BLaER1 treated with 17β-estradiol and CSF1 and Interleukin-3, amounts not matched to agents 10 nM and 100 nM (cell line): ENCODE data around the gene DNAH7.

Experiments used
- H3K27ac ChIP-seq, 11 experiments: shearing (Covaris generic); formaldehyde crosslinking; 2 replicates each; pipeline ENCODE4 v1.8.1; 2022
- H3K27me3 ChIP-seq, 11 experiments: shearing (Covaris generic); formaldehyde crosslinking; 2 replicates each; pipeline ENCODE4 v1.8.1; 2022
- H3K36me3 ChIP-seq, 11 experiments: shearing (Covaris generic); formaldehyde crosslinking; 2 replicates each; pipeline ENCODE4 v1.8.1; 2022
- H3K4me1 ChIP-seq, 10 experiments: shearing (Covaris generic); formaldehyde crosslinking; 2 replicates each; pipeline ENCODE4 v1.8.1; 2022
- H3K4me2 ChIP-seq, 11 experiments: shearing (Covaris generic); formaldehyde crosslinking; 2 replicates each; pipeline ENCODE4 v1.8.1; 2022
- H3K4me3 ChIP-seq, 10 experiments: shearing (Covaris generic); formaldehyde crosslinking; 2 replicates each; pipeline ENCODE4 v1.8.1; 2022
- H3K9ac ChIP-seq, 11 experiments: shearing (Covaris generic); formaldehyde crosslinking; 2 replicates each; pipeline ENCODE4 v1.8.1; 2022
- H3K9me3 ChIP-seq, 11 experiments: shearing (Covaris generic); formaldehyde crosslinking; replicated peaks in 1 of 11; 2 replicates each; pipeline ENCODE4 v1.8.1; 2022
- H4K20me1 ChIP-seq, 11 experiments: shearing (Covaris generic); formaldehyde crosslinking; 2 replicates each; pipeline ENCODE4 v1.8.1; 2022
- Cebpa-rat ChIP-seq, 11 experiments: shearing (Covaris generic); IDR thresholded peaks; 2 replicates each; pipeline ENCODE4 v1.8.1; 2022

The DNAH7 gene

DNA sequence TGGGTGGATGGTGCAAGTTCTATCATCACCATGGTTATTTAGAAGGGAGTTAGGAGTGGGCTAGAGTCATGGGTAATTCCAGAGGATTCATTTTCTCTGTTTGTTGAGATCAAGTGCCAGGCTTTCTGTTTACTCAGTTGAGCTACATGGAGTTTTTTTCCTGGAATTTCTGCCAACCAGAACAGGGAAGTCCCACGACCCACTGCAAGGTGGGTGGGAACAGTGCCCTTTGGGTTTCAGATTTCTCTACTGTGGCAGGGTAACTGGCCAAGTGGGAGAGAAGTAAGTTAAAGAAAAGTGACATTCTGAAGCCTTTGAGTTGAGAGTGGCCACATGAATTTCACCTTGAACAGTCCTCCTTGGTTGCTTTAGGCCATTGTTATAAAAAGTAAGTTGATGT is 272.8 kb downstream of the DNAH7 start:
- no peaks in the 10 kb centered on the region for H3K4me1 ChIP-seq
- H3K36me3 ChIP-seq: no peaks in the 10 kb centered on the region
- H4K20me1 ChIP-seq: no peaks in the 10 kb centered on the region
- TF ChIP-seq Cebpa-rat (IDR thresholded peaks at IDR 0.05): no peak
- peaks cover 0 to 11% (median 2%) of the 10 kb centered on the region in 11 experiments; a peak in 3 of 22 replicates for H3K9me3 ChIP-seq
- no peaks in the 10 kb centered on the region for H3K27me3 ChIP-seq
- no peak overlapping the region for H3K27ac ChIP-seq
- no peak overlapping the region for H3K4me3 ChIP-seq
- no peak overlapping the region for H3K4me2 ChIP-seq
- H3K9ac ChIP-seq: no peak overlapping the region

DNA sequence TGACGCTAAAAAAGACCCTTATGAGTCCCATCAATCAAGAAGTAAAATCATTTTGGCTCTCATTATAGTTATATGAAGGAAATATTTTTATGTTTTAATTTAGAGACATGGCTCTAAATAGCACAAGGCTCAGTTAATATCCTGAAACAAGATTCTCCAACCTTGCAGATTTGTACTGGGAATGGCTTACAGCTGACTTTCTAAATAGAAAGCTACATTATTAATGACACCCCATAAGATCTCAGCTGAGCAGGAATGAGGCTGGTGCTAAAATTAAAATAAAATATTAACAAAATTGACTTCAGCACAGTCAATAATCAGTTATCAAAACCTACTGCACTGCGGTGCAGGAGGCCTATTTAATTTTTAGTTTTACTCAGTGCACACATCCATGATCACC is 274.8 kb downstream of the DNAH7 start:
- Histone ChIP-seq H3K4me3 (no peak overlapping the region), H3K36me3 (no peaks in the 10 kb centered on the region), H3K27me3 (no peaks in the 10 kb centered on the region)

DNA sequence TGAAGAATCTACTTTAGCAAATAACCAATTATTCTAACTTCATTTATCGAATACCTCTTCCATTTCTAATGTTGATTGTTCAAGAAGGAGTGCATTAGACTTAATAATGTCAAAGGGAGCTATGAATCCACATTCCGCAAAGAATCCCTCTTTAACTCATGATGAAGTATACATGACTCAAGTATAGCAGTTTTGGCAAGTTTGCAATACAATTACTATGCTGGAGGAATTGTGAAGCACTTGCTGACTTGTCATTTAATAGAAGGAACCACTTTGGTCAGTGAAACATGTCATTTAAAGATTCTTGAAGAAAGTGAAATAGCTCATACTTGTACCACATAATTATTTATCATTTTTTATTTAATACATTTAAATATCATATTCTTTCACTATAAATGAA is 286.5 kb downstream of the DNAH7 start:
- Histone ChIP-seq H3K4me2 (no peak overlapping the region), H3K27me3 (no peaks in the 10 kb centered on the region), H3K36me3 (no peaks in the 10 kb centered on the region), H3K4me1 (no peaks in the 10 kb centered on the region), H4K20me1 (no peaks in the 10 kb centered on the region), H3K4me3 (no peak overlapping the region), H3K9me3 (no peaks in the 10 kb centered on the region; a peak in 1 of 22 replicates), H3K9ac (no peak overlapping the region), H3K27ac (no peak overlapping the region)
- TF ChIP-seq Cebpa-rat (IDR thresholded peaks at IDR 0.05): no peak

More for the DNA sequence above, 274.8 kb downstream of the DNAH7 start:
- Histone ChIP-seq H3K9me3 (peaks cover 0 to 22% (median 8%) of the 10 kb centered on the region in 11 experiments; a peak in 8 of 22 replicates), H3K4me1 (no peaks in the 10 kb centered on the region), H3K27ac (no peak overlapping the region), H3K9ac (no peak overlapping the region), H4K20me1 (no peaks in the 10 kb centered on the region), H3K4me2 (no peak overlapping the region)
- no peak for TF ChIP-seq Cebpa-rat (IDR thresholded peaks at IDR 0.05)

DNA sequence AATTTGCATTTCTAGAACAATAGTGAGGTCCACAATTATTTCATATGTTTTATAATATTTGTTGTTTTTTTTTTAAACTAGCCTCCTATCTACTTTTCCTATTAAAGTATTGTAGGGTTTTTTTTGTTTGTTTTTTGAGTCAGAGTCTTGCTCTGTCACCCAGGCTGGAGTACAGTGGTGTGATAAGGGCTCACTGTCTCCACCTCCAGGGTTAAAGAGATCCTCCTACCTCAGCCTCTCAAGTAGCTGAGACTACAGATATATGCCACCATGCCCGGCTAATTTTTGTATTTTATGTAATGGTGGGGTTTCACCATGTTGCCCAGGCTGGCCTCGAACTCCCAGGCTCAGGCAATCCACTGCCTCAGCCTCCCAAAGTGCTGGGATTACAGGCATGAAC is 289.1 kb downstream of the DNAH7 start:
- no peaks in the 10 kb centered on the region for H3K36me3 ChIP-seq
- H4K20me1 ChIP-seq: no peaks in the 10 kb centered on the region
- TF ChIP-seq Cebpa-rat (IDR thresholded peaks at IDR 0.05): no peak
- no peaks in the 10 kb centered on the region for H3K4me1 ChIP-seq
- H3K4me3 ChIP-seq: no peak overlapping the region
- no peak overlapping the region for H3K4me2 ChIP-seq
- no peak overlapping the region for H3K27ac ChIP-seq
- no peaks in the 10 kb centered on the region; a peak in 1 of 22 replicates for H3K9me3 ChIP-seq
- no peaks in the 10 kb centered on the region for H3K27me3 ChIP-seq
- no peak overlapping the region for H3K9ac ChIP-seq

DNA sequence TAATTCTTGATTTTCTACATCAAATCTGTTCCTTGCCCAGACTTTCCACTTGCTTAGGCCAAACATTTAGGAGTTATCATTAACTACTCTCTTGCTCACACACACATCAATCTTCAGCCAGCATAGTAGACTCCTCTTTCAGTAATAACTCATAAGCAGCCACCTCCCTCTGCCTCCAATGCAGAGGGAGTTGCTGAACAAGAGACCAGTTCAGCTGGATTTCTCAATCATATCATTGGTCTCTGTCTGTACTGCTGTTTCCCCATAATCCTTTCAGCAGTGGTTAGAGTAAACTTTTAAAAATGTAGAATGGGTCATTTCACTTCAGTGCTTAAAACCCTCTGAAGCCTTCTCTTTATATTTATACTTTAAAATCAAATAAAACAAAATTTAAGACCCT is 298.7 kb downstream of the DNAH7 start:
- H3K36me3 ChIP-seq: no peaks in the 10 kb centered on the region
- TF ChIP-seq Cebpa-rat (IDR thresholded peaks at IDR 0.05): no peak

DNA sequence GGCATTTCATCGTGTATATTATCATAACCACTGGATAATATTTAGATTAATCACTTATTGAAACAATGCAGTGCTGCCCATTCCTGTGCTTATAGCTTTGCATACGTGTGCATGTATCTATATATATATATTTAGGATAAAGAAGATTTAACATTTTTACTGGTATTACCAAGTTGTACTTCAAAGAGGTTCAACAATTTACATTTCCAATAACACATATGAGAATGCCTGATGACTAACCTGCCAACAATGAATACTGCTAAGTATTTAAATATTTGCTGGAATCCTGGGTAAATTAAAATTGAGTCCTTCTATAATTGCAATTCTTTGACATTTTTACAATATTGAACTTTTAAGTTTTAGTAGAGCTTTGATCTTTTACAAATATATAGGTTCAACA is 300.2 kb downstream of the DNAH7 start:
- H3K4me3 ChIP-seq: no peak overlapping the region
- no peaks in the 10 kb centered on the region for H3K27me3 ChIP-seq
- no peak overlapping the region for H3K4me2 ChIP-seq
- H3K36me3 ChIP-seq: no peaks in the 10 kb centered on the region
- H3K27ac ChIP-seq: no peak overlapping the region
- H4K20me1 ChIP-seq: no peaks in the 10 kb centered on the region
- H3K4me1 ChIP-seq: no peaks in the 10 kb centered on the region
- TF ChIP-seq Cebpa-rat (IDR thresholded peaks at IDR 0.05): no peak
- no peak overlapping the region for H3K9ac ChIP-seq
- peaks cover 0 to 16% (median 8%) of the 10 kb centered on the region in 11 experiments; a peak in 18 of 22 replicates for H3K9me3 ChIP-seq

More for the DNA sequence above, 298.7 kb downstream of the DNAH7 start:
- Histone ChIP-seq H3K9me3 (peaks cover 0 to 6% (median 3%) of the 10 kb centered on the region in 11 experiments; a peak in 16 of 22 replicates), H3K27me3 (no peaks in the 10 kb centered on the region), H3K4me3 (no peak overlapping the region), H4K20me1 (no peaks in the 10 kb centered on the region), H3K4me1 (no peaks in the 10 kb centered on the region), H3K9ac (no peak overlapping the region), H3K27ac (no peak overlapping the region), H3K4me2 (no peak overlapping the region)

DNA sequence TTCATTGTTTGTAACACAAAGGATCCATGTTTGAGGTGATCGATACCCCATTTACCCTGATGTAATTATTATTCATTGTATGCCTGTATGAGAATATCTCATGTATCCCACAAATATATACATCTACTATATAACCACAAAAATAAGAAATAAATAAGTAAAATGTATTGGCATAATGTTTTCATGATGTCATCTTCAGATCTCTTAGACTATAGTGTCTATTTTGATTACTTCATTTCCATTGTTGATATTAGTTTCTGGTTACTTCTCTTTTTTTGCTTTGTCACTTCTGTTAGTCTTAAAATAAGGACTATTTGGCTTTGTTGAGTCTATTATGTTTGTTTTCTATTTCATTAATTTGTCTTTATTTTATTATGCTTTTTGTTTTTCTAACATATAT is 301.9 kb downstream of the DNAH7 start:
- Histone ChIP-seq H4K20me1 (no peaks in the 10 kb centered on the region), H3K4me1 (no peaks in the 10 kb centered on the region), H3K4me2 (no peak overlapping the region), H3K9ac (no peak overlapping the region), H3K4me3 (no peak overlapping the region), H3K9me3 (peaks cover 0 to 16% (median 8%) of the 10 kb centered on the region in 11 experiments; a peak in 18 of 22 replicates), H3K27me3 (no peaks in the 10 kb centered on the region), H3K27ac (no peak overlapping the region), H3K36me3 (no peaks in the 10 kb centered on the region)
- TF ChIP-seq Cebpa-rat (IDR thresholded peaks at IDR 0.05): no peak

DNA sequence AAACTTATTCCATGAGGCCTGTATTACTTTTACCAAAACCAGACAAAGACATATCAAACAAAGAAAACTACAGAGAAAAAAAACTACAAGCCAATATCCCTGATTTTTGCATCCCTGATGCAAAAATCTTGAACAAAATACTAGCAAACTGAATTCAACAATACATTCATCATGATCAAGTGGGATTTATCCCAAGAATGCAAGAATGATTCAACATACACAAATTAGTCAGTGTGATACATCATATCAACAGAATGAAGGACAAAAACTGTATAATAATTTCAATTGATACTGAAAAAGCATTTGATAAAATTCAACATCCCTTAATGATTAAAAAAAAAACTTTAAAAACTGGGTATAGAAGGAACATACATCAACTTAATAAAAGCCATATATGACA is 304.8 kb downstream of the DNAH7 start:
- no peaks in the 10 kb centered on the region for H4K20me1 ChIP-seq
- H3K36me3 ChIP-seq: no peaks in the 10 kb centered on the region
- no peak for TF ChIP-seq Cebpa-rat (IDR thresholded peaks at IDR 0.05)
- no peaks in the 10 kb centered on the region for H3K4me1 ChIP-seq
- no peak overlapping the region for H3K4me3 ChIP-seq
- no peaks in the 10 kb centered on the region for H3K27me3 ChIP-seq
- H3K9ac ChIP-seq: no peak overlapping the region
- H3K9me3 ChIP-seq: peaks cover 6 to 20% (median 8%) of the 10 kb centered on the region in 11 experiments; a peak in 19 of 22 replicates
- H3K4me2 ChIP-seq: no peak overlapping the region
- H3K27ac ChIP-seq: no peak overlapping the region

DNA sequence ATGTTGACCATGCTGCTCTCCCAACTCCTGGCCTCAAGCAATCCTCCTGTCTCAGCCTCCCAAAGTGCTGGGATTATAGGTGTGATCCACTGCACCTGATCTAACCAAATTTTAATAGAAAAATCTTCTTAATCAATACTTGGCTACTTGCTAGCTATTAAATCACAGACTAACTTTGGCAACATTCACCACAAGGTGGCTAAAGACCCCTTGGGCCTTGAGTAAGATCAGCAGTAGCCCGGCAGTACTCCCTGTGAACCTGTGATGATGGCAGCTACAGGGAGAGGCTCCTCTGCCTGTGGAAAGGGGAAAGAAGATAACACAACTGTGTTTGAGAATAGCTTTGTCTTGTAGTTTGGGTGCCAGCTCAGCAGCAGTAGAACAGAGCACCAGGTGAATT is 308.8 kb downstream of the DNAH7 start:
- Histone ChIP-seq H4K20me1 (no peaks in the 10 kb centered on the region), H3K27ac (no peak overlapping the region), H3K9me3 (peaks cover 3 to 14% (median 5%) of the 10 kb centered on the region in 11 experiments; a peak in 19 of 22 replicates), H3K4me3 (no peak overlapping the region), H3K27me3 (no peaks in the 10 kb centered on the region), H3K4me2 (no peak overlapping the region), H3K9ac (no peak overlapping the region), H3K36me3 (no peaks in the 10 kb centered on the region), H3K4me1 (no peaks in the 10 kb centered on the region)
- TF ChIP-seq Cebpa-rat (IDR thresholded peaks at IDR 0.05): no peak

DNA sequence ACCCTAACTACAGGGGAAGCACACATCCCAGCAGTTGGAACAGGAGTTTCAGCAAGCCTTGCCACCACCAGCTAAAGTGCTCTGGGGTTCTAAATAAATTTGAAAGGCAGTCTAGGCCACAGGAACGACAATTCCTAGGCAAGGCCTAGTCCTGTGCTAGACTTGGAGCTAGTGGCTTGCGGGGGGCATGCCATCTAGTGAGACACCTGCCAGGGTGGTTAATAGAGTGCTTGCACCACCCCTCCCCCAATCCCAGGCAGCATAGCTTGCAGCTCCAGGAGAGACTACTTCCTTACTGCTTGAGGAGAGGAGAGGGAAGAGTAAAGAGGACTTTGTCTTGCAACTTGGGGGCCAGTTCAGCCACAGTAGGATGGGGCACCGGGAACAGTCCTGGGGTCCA is 309.8 kb downstream of the DNAH7 start:
- H3K9ac ChIP-seq: no peak overlapping the region
- H3K4me1 ChIP-seq: no peaks in the 10 kb centered on the region
- H3K36me3 ChIP-seq: no peaks in the 10 kb centered on the region
- peaks cover 0 to 8% (median 0%) of the 10 kb centered on the region in 11 experiments; a peak in 4 of 22 replicates for H3K9me3 ChIP-seq
- H4K20me1 ChIP-seq: no peaks in the 10 kb centered on the region
- H3K27ac ChIP-seq: no peak overlapping the region
- H3K4me3 ChIP-seq: no peak overlapping the region
- no peaks in the 10 kb centered on the region for H3K27me3 ChIP-seq
- TF ChIP-seq Cebpa-rat (IDR thresholded peaks at IDR 0.05): no peak
- H3K4me2 ChIP-seq: no peak overlapping the region
